COLO668 (cell line): ENCODE measurements around the gene SMC5.
"Not testable (repeated sequence)": the region's sequence is repeated elsewhere in the genome, so short reads cannot be mapped to it uniquely, and the experiment has no call there.

Experiments
- DNase-seq: peaks from one replicate; lab custom pipeline; 2025; ENCODE audit not compliant: unreplicated experiment; lab: John Stamatoyannopoulos, UW

The SMC5 gene

DNA sequence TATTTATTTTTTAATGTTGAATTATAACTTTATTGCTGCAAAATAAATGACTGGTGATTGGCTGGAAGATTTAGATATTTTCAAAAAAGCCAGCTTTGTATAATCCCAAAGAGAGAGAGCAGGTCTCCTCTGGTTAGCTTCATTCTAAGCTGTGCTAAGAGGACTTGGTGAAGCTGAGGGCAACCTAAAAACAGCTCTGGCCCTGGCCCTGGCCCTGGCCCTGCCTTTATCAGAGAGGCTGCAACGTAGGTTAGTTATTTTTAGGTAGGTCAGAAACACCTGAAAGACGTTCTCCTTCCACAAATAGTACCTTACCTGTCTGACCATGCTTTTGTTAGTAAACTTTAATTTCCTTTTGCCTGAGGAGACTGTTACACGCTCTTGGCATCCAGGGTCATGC lies 97.0 kb downstream of the SMC5 start:
- no peak for DNase-seq

GRCh38 chr9:70362952-70363351 lies 104.2 kb downstream of the SMC5 start:
- no peak for DNase-seq

- no peak for DNase-seq
These were observed 105.0 kb downstream of the SMC5 start for GRCh38 chr9:70363760-70364159.

- DNase-seq = no peak
These were observed 108.6 kb downstream of the SMC5 start for GRCh38 chr9:70367305-70367930.

GRCh38 chr9:70374962-70375618 lies 116.3 kb downstream of the SMC5 start:
- no peak for DNase-seq

- no peak for DNase-seq
These were observed 123.4 kb downstream of the SMC5 start for GRCh38 chr9:70382046-70382708.

GRCh38 chr9:70382709-70383605 lies 124.2 kb downstream of the SMC5 start:
- no peak for DNase-seq

DNA sequence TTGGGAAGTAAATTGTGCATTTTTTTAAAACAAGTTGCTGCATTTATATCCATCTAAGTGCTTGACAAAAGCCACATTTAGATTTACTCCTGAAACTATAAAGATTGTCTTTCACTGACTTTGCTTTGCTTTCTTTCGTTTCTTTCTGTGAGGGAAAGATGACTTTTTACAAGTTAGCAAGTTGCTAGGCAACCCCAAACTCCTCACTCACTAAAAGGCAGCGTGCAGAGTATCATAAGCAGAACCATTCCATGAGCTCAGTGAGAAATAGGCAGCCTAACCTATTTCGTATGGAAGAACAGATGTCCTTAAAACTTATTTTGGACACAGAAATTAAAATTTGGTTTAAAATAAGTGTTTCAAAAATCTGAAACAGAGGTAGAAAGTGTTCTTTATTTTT lies 126.6 kb downstream of the SMC5 start:
- DNase-seq = no peak

DNA sequence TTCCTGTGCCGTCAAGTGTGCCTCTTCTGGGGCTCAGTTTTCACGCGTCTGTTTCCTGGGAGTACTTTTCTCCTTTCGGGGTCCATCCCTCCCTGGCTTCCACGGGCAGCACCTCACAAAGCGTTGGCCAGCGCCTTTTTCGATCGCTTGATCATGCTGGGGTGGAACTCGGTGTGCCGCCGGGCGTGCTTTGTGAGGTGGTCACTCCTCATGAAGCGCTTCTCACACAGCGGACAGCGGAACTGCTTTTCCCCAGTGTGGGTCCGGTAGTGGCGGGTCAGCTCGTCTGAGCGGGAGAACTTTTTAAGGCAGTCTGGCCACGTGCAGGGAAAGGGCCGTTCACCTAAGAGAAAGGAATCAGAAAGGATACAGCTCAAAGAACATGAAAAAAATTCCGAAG lies 128.9 kb downstream of the SMC5 start:
- no peak for DNase-seq

DNA sequence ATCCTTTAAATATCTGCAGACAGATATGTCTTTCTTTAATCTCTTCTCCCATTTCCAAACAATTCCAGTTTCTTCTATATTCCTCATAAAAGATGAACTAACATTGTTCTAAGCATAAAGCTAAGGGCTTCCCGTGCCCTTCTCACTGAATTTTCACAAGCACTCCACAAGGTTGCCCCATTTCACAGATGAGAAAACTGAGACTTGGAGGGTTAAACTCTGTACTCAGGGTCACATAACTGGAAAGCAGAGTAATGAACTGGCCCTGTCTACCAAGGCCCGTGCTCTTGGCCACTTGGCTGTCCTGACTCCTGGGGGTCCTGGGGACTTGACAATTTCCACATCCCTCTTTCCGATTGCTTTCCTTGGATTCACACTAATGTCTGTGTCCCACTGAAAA lies 130.4 kb downstream of the SMC5 start:
- DNase-seq = no peak

DNA sequence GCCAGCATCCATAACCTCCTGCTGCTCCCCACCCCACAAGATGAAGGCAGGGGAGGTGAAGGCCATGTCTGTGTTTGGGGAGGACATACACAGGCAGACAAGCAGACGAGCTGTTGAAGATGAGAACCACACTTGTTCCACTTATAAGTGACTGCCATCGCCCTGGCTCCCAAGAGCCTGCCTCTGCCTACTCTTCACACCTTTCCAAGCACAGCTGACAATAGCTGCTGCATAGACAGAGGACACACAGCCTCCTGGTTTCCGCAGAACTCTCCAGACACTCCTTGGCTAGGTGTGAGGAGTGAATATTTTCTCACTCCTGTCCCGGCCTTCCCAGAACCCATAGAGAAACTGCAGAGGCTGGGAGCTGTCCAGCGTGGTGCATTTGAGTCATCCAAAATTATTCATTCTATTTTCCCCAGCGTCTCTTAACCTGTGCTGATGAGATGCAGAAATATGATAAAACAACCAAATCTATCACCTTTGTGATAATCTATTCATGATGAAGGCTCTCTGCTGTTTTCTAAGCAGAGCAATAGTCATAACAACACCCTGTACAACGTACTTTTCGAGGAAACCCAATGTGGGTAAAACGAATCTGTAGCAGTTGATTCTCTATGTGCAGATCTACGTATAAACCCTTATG lies 131.0 kb downstream of the SMC5 start:
- no peak for DNase-seq

DNA sequence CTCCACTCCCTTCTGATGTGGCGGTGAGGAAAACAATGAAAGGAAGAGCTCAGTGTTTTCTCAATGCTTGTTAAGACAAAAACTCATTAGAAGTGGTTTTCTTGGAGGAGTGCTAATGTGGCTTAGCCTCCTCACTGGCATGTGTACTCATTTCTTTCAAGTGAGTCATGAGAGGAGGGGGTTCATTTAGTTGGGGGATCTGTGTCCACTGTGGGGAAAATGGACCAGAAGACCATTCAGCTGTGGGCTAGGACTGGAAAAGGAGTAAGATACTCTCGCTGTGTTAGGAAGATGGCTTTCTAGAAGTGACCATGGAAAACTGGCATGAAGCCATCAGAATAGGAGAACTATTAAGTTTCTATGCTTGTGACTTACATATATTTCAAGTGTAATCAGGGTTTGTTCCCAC lies 132.2 kb downstream of the SMC5 start:
- no peak for DNase-seq

GRCh38 chr9:70392189-70392588 lies 133.4 kb downstream of the SMC5 start:
- DNase-seq = no peak

- DNase-seq = no peak
These were observed 134.1 kb downstream of the SMC5 start for GRCh38 chr9:70392850-70393249.

DNA sequence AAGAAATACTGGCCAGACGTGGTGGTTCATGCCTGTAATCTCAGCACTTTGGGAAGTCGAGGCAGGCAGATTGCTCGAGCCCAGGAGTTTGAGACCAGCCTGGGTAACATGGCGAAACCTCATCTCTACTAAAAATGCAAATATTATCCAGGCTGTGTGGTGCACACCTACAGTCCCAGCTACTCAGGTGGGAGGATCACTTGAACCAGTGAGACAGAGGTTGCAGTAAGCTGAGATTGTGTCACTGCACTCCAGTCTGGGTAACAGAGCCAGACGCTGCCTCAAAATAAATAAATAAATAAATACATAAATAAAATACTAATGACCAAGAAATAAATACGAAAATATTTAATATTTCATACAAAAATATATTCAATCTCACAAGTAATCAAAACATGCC lies 136.9 kb downstream of the SMC5 start:
- DNase-seq = no peak

DNA sequence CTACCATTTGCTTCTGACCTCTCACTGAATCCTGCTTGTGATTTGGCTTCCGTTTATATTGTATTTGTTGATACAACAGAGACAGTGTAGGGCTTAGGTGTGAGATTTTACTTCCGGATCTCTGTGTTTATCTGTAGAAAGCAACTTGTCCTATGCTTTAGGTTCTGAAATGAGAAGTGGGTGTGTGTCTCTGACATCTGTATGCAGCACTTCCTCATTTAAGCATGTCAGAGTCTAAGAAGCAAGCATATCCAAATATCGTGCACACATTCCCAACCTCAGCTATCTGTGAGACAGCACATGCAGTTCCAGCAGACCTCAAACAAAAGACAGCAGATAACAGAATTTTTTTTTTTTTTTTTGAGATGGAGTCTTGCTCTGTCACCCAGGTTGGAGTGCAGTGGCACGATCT lies 139.4 kb downstream of the SMC5 start:
- DNase-seq = no peak

DNA sequence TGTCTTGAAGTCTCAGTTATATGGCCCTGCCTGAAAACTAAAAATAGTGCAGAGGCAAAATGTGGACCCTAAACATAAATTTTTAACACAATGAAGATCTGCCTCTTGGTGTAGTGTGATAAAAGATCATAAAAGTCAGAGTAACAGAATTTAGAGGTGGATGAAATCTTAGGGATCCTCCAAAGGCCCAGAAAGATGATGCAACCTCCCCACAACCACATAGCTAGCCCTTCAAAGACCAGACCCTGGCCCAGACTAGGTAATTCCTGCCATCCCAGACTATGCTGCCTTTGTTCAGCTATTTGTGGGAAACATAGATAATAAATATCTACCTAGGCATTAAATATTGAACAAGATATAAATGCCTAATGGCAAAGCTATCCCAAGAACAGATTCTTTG lies 140.4 kb downstream of the SMC5 start:
- no peak for DNase-seq

DNA sequence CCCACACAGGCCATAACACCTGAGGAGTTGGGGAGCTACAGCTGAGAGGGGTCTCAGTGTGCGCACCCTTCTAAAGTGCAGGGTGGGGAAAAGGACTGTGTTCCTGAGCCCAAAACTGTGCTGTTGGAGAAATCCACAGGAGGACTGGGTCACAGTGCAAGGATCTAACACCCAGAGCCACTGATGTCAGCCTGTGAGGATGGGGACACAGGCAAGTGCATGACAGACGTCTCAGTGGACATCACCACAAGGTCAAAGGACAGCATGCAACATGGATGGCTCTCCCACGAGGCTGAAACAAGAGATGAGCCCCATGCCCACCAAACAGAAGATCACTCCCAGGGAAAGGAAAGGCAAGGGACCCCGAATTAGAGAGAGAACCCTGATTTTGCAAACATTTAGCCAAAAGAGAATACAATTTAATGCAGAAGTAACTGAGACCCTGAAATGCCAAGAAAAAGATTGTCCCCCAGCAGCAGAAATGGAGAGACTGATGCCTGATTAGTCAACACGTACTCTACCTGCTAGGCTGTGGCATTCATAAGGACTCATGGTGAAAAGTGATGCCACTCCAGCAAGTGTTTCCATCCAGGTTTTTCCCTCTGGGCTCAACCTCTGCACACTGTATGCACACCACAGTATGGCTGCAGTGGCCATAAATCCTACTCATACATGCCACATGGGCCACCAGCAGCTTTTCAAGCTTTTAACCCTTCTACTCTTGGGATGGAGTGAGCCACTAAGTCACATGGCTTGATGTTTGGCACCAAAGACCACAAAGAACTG lies 141.5 kb downstream of the SMC5 start:
- no peak for DNase-seq

DNA sequence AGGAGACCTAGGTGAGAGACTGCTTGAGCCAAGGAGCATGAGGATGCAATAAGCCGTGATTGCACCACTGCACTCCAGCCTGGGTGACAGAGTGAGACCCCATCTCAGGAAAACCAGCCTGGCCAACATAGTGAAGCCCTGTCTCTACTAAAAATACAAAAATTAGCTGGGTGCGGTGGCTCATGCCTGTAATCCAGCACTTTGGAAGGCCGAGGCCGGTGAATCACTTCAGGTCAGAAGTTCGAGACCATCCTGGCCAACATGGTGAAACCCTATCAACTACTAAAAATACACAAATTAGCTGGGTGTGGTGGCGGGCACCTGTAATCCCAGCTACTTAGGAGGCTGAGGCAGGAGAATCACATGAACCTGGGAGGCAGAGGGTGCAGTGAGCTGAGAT lies 142.5 kb downstream of the SMC5 start:
- DNase-seq = not testable (repeated sequence)

DNA sequence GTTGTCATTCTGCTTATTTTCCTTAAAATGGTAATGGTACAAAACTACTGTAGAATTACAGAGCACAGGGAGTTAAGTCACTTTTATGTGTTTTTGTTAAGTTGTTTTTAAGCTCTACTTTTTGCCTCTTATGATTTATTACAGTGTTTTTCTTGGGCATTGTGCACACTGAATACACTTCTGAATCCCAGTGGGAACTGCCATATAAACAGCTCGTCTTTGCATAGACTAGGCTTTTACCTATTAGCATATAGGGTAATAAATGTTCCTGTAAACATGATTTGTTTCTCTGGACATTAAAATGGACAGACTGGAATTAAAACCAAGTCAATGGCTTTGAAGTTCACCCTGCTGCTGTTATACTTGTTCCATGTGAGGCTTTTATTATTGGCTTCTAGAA lies 143.4 kb downstream of the SMC5 start:
- DNase-seq = no peak
